22Rv1 (cell line): ENCODE measurements around the gene RBP5.

Source experiments
- CTCF ChIP-seq: fragments of 450-650 bp; IDR thresholded peaks from 2 replicates; pipeline ENCODE4 v1.5.1; 2017; ENCODE audit warnings: mild to moderate bottlenecking
- ZFX ChIP-seq: fragments of 450-650 bp; IDR thresholded peaks from 2 replicates; pipeline ENCODE4 v1.6.1; 2017; ENCODE audit warnings: antibody characterized with exemption, borderline replicate concordance

GRCh38 chr12:7108003-7108795 is 20.5 kb downstream of the RBP5 start:
- TF ChIP-seq CTCF (no peak), ZFX (no peak)
